ENCODE data around the gene SEC23B. TPM values are rescaled to one million over a fixed set of nuclear protein-coding genes. Genes with fewer than 3 reads are reported as not detected.
A peak's percentile ranks its signal among the peaks of the same experiment; 100 is the strongest.

Gene SEC23B
- total RNA-seq, 2 experiments from 2014 or later: 42.6 to 51.6 TPM

GRCh38 chr20:18481596-18481995, 26.1 kb upstream of the SEC23B start:
- no TSS peak for BruUV-seq (replicated peaks)
- TF ChIP-seq CTCF (conservative IDR thresholded peaks at IDR 0.05; ENCODE audit: low read length) (no peak), EZH2phosphoT487 (IDR thresholded peaks at IDR 0.05; ENCODE audit: borderline replicate concordance, low read depth, low read length) (no peak)
- Histone ChIP-seq H4K20me1 (ENCODE audit: insufficient read depth, low read length) (no peaks in the 10 kb centered on the region), H3K27ac (ENCODE audit: low read depth, low read length, poor library complexity, severe bottlenecking) (no peak overlapping the region), H3K9me2 (ENCODE audit: insufficient read depth, low read length) (no peaks in the 10 kb centered on the region), H3K79me2 (ENCODE audit: insufficient read depth, low read depth, low read length) (no peaks in the 10 kb centered on the region), H2AFZ (ENCODE audit: low read length) (no peak overlapping the region), H3K4me3 (ENCODE audit: low read depth, low read length, poor library complexity, severe bottlenecking) (no peak overlapping the region), H3K4me2 (ENCODE audit: low read length) (no peak overlapping the region), H3K36me3 (ENCODE audit: insufficient read depth, low read length) (peaks cover 81% of the 10 kb centered on the region), H3K9me3 (ENCODE audit: low read length) (no peaks in the 10 kb centered on the region), H3K4me1 (ENCODE audit: insufficient read depth, low read length, poor library complexity, severe bottlenecking) (no peaks in the 10 kb centered on the region)
- DNase-seq (ENCODE audit: low spot score): no peak
- CTCF ChIA-PET (ENCODE audit: unreplicated experiment): no interaction called here
- intact Hi-C loops (cut with micrococcal nuclease; ENCODE audit: unreplicated experiment): no loop called here
- POLR2A ChIA-PET: interaction anchor here (0.6 to 0.9 kb wide), 2 partner anchors 17 to 87 kb away, joined by 3 to 6 read pairs; no protein-coding TSS in a partner anchor

DNA sequence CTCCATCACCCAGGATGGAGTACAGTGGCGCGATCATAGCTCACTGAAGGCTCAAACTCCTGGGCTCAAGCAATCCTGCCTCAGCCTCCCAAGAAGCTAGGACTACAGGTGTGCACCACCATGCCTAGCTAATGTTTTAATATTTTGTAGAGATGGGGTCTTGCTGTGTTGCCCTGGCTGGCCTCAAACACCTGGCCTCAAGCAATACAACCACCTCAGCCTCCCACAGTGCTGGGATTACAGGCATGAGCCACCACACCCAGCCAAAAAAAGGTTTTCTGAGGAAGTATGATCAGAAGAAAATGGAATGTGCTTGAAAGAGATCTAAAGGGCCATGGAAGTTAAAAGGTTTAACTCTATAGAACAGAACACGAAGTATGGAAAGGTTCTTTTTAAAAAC, 19.4 kb upstream of the SEC23B start:
- H3K9me3 ChIP-seq (ENCODE audit: low read length): no peaks in the 10 kb centered on the region
- peaks cover 74% of the 10 kb centered on the region for H3K36me3 ChIP-seq (ENCODE audit: insufficient read depth, low read length)
- H4K20me1 ChIP-seq (ENCODE audit: insufficient read depth, low read length): no peaks in the 10 kb centered on the region
- no peak overlapping the region for H3K4me3 ChIP-seq (ENCODE audit: low read depth, low read length, poor library complexity, severe bottlenecking)
- ChIA-PET POLR2A (interaction anchor here (1.0 to 1.8 kb wide), 3 partner anchors 9 to 19 kb away, joined by 3 to 5 read pairs (median 4); no protein-coding TSS in a partner anchor), CTCF (ENCODE audit: unreplicated experiment) (no interaction called here)
- no peak overlapping the region for H3K27ac ChIP-seq (ENCODE audit: low read depth, low read length, poor library complexity, severe bottlenecking)
- TF ChIP-seq EZH2phosphoT487 (IDR thresholded peaks at IDR 0.05; ENCODE audit: borderline replicate concordance, low read depth, low read length): no peak
- no peak for TF ChIP-seq CTCF (conservative IDR thresholded peaks at IDR 0.05; ENCODE audit: low read length)
- DNase-seq (ENCODE audit: low spot score): no peak
- no TSS peak for BruUV-seq (replicated peaks)
- no peak overlapping the region for H3K4me2 ChIP-seq (ENCODE audit: low read length)
- H2AFZ ChIP-seq (ENCODE audit: low read length): no peak overlapping the region
- H3K9me2 ChIP-seq (ENCODE audit: insufficient read depth, low read length): no peaks in the 10 kb centered on the region
- intact Hi-C loops (cut with micrococcal nuclease; ENCODE audit: unreplicated experiment): no loop called here
- H3K4me1 ChIP-seq (ENCODE audit: insufficient read depth, low read length, poor library complexity, severe bottlenecking): no peaks in the 10 kb centered on the region
- no peaks in the 10 kb centered on the region for H3K79me2 ChIP-seq (ENCODE audit: insufficient read depth, low read depth, low read length)

DNA sequence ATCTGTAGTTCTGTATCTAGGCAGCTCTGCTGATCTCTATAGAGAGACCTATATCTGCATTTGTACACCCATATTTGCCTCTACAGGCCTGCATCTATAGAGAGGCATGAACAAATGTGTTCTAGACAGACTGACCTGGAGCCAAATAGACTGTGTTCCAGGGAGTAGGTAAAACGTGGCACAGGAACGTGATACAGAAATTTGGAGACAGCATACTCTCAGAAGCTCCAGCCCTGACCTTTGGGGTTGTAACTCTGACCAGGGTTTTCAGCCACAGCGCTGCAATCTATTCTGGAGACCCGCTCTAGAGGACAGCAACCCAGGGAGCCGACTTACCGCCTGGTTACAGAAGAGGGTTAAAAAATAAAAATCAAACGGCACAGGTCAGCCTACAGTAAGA, 11.7 kb upstream of the SEC23B start:
- Histone ChIP-seq H3K36me3 (ENCODE audit: insufficient read depth, low read length) (peaks cover 24% of the 10 kb centered on the region), H3K79me2 (ENCODE audit: insufficient read depth, low read depth, low read length) (peaks cover 7% of the 10 kb centered on the region; the same call in 1 of the 2 replicates), H3K4me2 (ENCODE audit: low read length) (peak overlapping the region; percentile 100), H4K20me1 (ENCODE audit: insufficient read depth, low read length) (no peaks in the 10 kb centered on the region), H3K4me3 (ENCODE audit: low read depth, low read length, poor library complexity, severe bottlenecking) (peak overlapping the region; percentile 95), H2AFZ (ENCODE audit: low read length) (peak overlapping the region; percentile 96), H3K27ac (ENCODE audit: low read depth, low read length, poor library complexity, severe bottlenecking) (no peak overlapping the region), H3K9me3 (ENCODE audit: low read length) (no peaks in the 10 kb centered on the region), H3K4me1 (ENCODE audit: insufficient read depth, low read length, poor library complexity, severe bottlenecking) (peaks cover 14% of the 10 kb centered on the region), H3K9me2 (ENCODE audit: insufficient read depth, low read length) (no peaks in the 10 kb centered on the region)
- intact Hi-C loops (cut with micrococcal nuclease; ENCODE audit: unreplicated experiment): no loop called here
- no TSS peak for BruUV-seq (replicated peaks)
- DNase-seq (ENCODE audit: low spot score): peak; percentile 44
- ChIA-PET POLR2A (interaction anchor here (0.6 to 5.0 kb wide), 9 partner anchors 10 to 84 kb away, joined by 3 to 101 read pairs (median 6); partner anchors contain the start of genes DZANK1, POLR3F and SEC23B), CTCF (ENCODE audit: unreplicated experiment) (interaction anchor here (1.0 kb wide), 1 partner anchor 11 kb away, joined by 3 read pairs; no protein-coding TSS in a partner anchor)
- no peak for TF ChIP-seq EZH2phosphoT487 (IDR thresholded peaks at IDR 0.05; ENCODE audit: borderline replicate concordance, low read depth, low read length)
- TF ChIP-seq CTCF (conservative IDR thresholded peaks at IDR 0.05; ENCODE audit: low read length): no peak
